DOHH2 (cell line): ENCODE data around the gene OR2L2.
A peak's percentile ranks its signal among the peaks of the same experiment; 100 is the strongest.

ENCODE experiments used
- H3F3A ChIP-seq: fragments of 200-600 bp; sonication (generic), shearing (Covaris generic); 2 replicates; pipeline ENCODE4 v1.6.0; 2016; ENCODE audit warnings: antibody characterized with exemption, mild to moderate bottlenecking; ENCODE audit not compliant: control insufficient read depth, insufficient read depth
- H3K27ac ChIP-seq: fragments of 200-600 bp; sonication (generic); 2 replicates; pipeline ENCODE4 v1.5.1; 2014; ENCODE audit warnings: low read depth, mild to moderate bottlenecking, low read length, moderate library complexity
- H3K27me3 ChIP-seq: fragments of 200-600 bp; sonication (generic); 2 replicates; pipeline ENCODE4 v1.6.1; 2014; ENCODE audit warnings: mild to moderate bottlenecking, low read length, mixed read lengths; ENCODE audit not compliant: control insufficient read depth
- H3K36me3 ChIP-seq: fragments of 200-600 bp; sonication (generic); 2 replicates; pipeline ENCODE4 v1.6.1; 2014; ENCODE audit warnings: mild to moderate bottlenecking, low read length, moderate library complexity, mixed read lengths; ENCODE audit not compliant: control insufficient read depth
- H3K4me1 ChIP-seq: fragments of 200-600 bp; sonication (generic); 2 replicates; pipeline ENCODE4 v1.6.1; 2014; ENCODE audit warnings: mild to moderate bottlenecking, low read length, mixed read lengths; ENCODE audit not compliant: control insufficient read depth
- H3K4me2 ChIP-seq: fragments of 200-600 bp; sonication (generic); 2 replicates; pipeline ENCODE4 v1.6.0; 2014; ENCODE audit warnings: mild to moderate bottlenecking, low read length, moderate library complexity
- H3K4me3 ChIP-seq: fragments of 200-600 bp; sonication (generic); 2 replicates; pipeline ENCODE4 v1.5.1; 2014; ENCODE audit warnings: mild to moderate bottlenecking, low read length, mixed read lengths
- H3K79me2 ChIP-seq: fragments of 200-600 bp; sonication (generic); 2 replicates; pipeline ENCODE4 v1.6.1; 2014; ENCODE audit warnings: mild to moderate bottlenecking, low read length, mixed read lengths; ENCODE audit not compliant: control insufficient read depth
- H3K9me2 ChIP-seq: fragments of 200-600 bp; sonication (generic); replicated peaks from 2 replicates; pipeline ENCODE4 v1.6.1; 2014; ENCODE audit warnings: mild to moderate bottlenecking, low read length, mixed read lengths; ENCODE audit not compliant: control insufficient read depth
- H3K9me3 ChIP-seq: fragments of 200-600 bp; sonication (generic); 2 replicates; pipeline ENCODE4 v1.6.1; 2014; ENCODE audit warnings: antibody characterized with exemption, low read length, mixed read lengths; ENCODE audit not compliant: control insufficient read depth, insufficient read depth
- H4K20me1 ChIP-seq: fragments of 200-600 bp; sonication (generic); 2 replicates; pipeline ENCODE4 v1.6.0; 2014; ENCODE audit warnings: low read depth, mild to moderate bottlenecking, antibody characterized with exemption, low read length, moderate library complexity; ENCODE audit not compliant: control insufficient read depth, insufficient read depth
- CTCF ChIP-seq: fragments of 200-600 bp; sonication (generic); IDR thresholded peaks from one replicate; pipeline ENCODE4 v1.5.1; 2014; ENCODE audit warnings: antibody characterized with exemption, mild to moderate bottlenecking, low read depth, low read length; ENCODE audit not compliant: poor library complexity, severe bottlenecking
- EZH2phosphoT487 ChIP-seq: fragments of 200-600 bp; sonication (generic); IDR thresholded peaks from 2 replicates; pipeline ENCODE4 v1.6.1; 2017; ENCODE audit warnings: borderline replicate concordance, mild to moderate bottlenecking, antibody characterized with exemption, low read length, moderate library complexity, mixed read lengths

The OR2L2 gene

GRCh38 chr1:248046536-248046935 is 16.7 kb downstream of the OR2L2 start, which contains the start of gene OR2L3:
Gene OR2L3, plus strand, starts transcription at chr1:248046836. Its CDS starts 13,846 bp downstream, at chr1:248060682.
- H3K4me1 ChIP-seq: no peaks in the 10 kb centered on the region
- no peaks in the 10 kb centered on the region for H3K27me3 ChIP-seq
- H3K9me3 ChIP-seq: no peaks in the 10 kb centered on the region
- H3K9me2 ChIP-seq: no peaks in the 10 kb centered on the region; the same call in 1 of the 2 replicates
- H3F3A ChIP-seq: no peaks in the 10 kb centered on the region
- no peak within 1 kb of the TSS for H3K4me3 ChIP-seq
- no peak for TF ChIP-seq CTCF
- TF ChIP-seq EZH2phosphoT487: no peak
- no peaks in the 10 kb centered on the region for H4K20me1 ChIP-seq
- H3K4me2 ChIP-seq: no peak within 1 kb of the TSS
- H3K79me2 ChIP-seq: no peaks in the 10 kb centered on the region
- H3K36me3 ChIP-seq: no peaks in the 10 kb centered on the region
- no peak within 1 kb of the TSS for H3K27ac ChIP-seq

DNA sequence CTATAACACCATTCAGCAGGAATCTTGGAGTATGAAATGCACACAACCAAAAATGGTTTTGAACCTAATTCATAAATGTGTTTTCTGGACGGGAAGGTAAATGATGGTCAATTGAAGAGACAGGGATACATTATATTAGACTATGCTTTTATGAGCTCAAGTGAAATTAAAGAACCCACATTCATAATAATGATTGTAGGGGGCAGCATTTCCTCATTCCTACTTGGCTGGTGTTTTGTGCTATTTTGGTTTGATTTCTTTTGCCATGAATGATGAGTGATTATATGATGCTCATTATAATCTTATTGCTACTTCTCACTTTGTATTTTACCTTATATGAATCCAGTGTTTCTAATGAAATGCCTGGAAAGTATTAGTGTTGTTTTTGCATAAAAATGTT is 17.1 kb downstream of the OR2L2 start:
- H4K20me1 ChIP-seq: no peaks in the 10 kb centered on the region
- no peak overlapping the region for H3K4me2 ChIP-seq
- no peaks in the 10 kb centered on the region; the same call in 1 of the 2 replicates for H3K9me2 ChIP-seq
- no peaks in the 10 kb centered on the region for H3K4me1 ChIP-seq
- H3K36me3 ChIP-seq: no peaks in the 10 kb centered on the region
- H3K79me2 ChIP-seq: no peaks in the 10 kb centered on the region
- H3K4me3 ChIP-seq: no peak overlapping the region
- H3K27me3 ChIP-seq: no peaks in the 10 kb centered on the region
- no peak overlapping the region for H3K27ac ChIP-seq
- TF ChIP-seq CTCF: peak; percentile 15
- TF ChIP-seq EZH2phosphoT487: no peak
- H3F3A ChIP-seq: no peaks in the 10 kb centered on the region
- H3K9me3 ChIP-seq: no peaks in the 10 kb centered on the region

GRCh38 chr1:248054671-248055070 is 24.8 kb downstream of the OR2L2 start:
- no peak overlapping the region for H3K27ac ChIP-seq
- H4K20me1 ChIP-seq: no peaks in the 10 kb centered on the region
- no peaks in the 10 kb centered on the region for H3K4me1 ChIP-seq
- no peaks in the 10 kb centered on the region for H3K9me3 ChIP-seq
- H3K27me3 ChIP-seq: no peaks in the 10 kb centered on the region
- H3K4me3 ChIP-seq: no peak overlapping the region
- no peaks in the 10 kb centered on the region for H3F3A ChIP-seq
- H3K9me2 ChIP-seq: no peaks in the 10 kb centered on the region
- TF ChIP-seq EZH2phosphoT487 (no peak), CTCF (no peak)
- no peaks in the 10 kb centered on the region for H3K36me3 ChIP-seq
- H3K79me2 ChIP-seq: no peaks in the 10 kb centered on the region
- no peak overlapping the region for H3K4me2 ChIP-seq
